CD4-positive, alpha-beta T cell treated with Interleukin-21 for 1 hour (primary cell): ENCODE results near the gene MLX.
A peak's percentile ranks its signal among the peaks of the same experiment; 100 is the strongest.
"Not testable (repeated sequence)": the region's sequence is repeated elsewhere in the genome, so short reads cannot be mapped to it uniquely, and the experiment has no call there.

ENCODE experiments used
- DNase-seq: peaks from one replicate; pipeline ENCODE4 v3.0.0-alpha.2; 2020

The MLX gene

DNA sequence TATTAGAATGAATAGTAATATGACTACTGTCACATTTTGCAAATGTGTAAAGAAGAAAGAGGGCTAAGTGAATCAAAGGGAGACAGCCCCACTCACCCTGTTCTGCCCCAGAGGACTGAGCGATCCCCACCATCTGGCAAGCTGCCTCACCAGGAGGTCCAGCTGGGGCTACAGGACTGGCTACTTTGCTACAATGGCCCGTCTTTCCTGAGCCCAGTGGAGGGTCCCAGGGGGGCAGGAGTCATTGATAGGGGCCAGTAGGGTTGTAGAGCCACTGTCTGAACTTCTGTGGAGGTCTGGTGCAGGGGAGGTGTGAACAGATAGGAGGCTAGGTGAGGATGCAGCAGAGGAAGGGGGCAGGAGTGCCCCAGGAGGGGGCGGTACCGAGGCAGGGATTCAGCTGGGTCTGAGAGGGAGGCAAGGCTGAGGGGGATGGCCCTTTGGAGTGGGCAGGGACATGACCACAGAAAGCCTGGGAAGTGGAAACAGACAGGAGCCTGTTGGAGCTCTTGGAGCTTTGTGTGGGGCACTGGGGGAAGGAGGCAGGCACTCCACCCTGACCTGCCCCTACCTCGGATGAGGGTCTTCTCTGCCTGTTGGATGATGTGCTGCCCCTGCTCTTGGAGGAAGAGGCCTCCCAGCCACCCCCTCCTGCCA is 10.8 kb upstream of the MLX start:
- not testable (repeated sequence) for DNase-seq

DNA sequence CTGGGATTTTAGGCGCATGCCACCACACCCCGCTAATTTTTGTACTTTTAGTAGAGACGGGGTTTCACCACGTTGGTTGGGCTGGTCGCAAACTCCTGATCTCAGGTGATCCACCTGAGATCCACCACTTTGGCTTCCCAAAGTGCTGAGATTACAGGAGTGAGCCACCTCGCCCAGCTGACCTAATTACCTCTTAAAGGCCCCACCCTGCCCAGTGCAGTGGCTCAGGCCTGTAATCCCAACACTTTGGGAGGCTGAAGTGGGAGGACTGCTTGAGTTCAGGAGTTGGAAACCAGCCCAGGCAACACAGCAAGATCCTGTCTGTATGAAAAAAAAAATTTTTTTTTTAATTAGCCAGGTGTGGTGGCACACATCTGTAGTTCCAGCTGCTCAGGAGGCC is 7.8 kb upstream of the MLX start:
- DNase-seq: no peak

DNA sequence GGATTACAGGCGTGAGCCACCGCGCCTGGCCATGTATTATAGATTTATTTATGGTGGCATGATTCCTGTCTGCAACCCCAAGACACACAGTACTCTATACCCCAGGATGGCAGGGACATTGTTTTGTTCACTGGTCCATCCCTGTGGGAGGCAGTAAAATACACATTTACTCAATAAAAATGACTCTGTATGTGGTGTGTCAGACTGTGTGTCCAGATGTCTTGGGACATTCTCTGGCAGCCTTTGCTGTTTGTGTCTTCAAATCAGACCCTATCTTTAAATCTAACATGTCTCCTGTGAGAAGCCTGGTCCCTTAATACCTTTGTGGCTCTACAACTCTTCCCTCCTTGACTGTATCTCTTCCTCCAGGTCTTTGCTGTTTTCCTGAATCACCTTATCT is 6.7 kb upstream of the MLX start:
- DNase-seq: no peak

DNA sequence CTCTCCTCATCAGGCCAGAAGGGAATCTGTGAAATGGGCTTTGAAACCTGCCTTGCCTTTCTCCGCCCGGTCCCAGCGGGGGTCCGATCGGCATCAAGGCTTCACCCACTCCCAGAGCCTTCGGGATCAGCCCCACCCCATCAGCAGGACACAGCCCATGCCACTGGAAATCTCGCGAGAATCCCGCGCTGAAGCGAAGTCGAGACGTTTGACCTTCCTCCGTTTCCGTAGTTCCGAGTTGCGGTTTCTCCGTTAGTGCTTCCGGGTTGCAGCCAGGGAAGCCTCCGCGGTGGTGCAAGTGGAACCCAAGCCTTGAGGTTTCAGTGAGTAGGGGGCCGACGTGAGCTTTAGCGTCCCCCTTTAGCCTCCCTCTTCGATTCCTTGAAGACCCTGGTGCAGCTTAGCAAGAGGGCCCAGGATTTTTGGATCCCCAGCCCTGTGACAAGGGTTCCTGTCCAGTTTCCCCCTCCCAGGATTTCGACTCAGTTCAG is 5.0 kb upstream of the MLX start, which contains the start of gene COASY:
Gene COASY, plus strand, starts transcription at position 252 of the 491 bp plus-strand sequence. CDS start 475 bp downstream, outside the sequence.
- DNase-seq: peak; percentile 95

DNA sequence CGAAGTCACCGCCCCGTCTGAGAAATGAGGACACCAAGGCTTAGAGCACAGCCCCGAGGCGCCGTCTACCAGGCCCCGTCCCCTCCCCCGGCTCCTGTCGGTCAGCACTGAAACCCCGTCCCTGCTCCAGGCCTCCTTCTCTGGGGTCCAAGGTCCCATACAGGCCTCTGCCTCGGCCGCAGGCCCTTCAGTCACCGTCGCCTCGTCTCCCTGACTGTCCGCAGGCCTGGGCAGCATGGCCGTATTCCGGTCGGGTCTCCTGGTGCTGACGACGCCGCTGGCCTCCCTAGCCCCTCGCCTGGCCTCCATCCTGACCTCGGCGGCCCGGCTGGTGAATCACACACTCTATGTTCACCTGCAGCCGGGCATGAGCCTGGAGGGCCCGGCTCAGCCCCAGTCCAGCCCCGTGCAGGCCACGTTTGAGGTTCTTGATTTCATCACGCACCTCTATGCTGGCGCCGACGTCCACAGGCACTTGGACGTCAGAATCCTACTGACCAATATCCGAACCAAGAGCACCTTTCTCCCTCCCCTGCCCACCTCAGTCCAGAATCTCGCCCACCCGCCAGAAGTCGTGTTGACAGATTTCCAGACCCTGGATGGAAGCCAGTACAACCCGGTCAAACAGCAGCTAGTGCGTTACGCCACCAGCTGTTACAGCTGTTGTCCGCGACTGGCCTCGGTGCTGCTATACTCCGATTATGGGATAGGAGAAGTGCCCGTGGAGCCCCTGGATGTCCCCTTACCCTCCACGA is 4.3 kb upstream of the MLX start:
- no peak for DNase-seq

DNA sequence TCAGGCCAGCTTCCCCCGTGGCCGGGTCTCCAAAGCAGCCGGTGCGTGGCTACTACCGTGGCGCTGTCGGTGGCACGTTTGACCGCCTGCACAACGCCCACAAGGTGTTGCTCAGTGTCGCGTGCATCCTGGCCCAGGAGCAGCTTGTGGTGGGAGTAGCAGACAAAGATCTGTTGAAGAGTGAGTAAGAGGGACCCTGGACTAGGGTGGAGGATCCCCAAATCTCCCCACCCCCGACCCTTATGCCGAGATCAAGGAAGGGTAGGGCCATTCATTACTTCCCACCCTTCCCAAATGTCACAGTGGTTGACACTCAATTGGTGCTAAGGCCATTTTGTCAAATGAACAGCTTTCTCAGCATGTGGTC is 3.8 kb upstream of the MLX start:
- DNase-seq: no peak

DNA sequence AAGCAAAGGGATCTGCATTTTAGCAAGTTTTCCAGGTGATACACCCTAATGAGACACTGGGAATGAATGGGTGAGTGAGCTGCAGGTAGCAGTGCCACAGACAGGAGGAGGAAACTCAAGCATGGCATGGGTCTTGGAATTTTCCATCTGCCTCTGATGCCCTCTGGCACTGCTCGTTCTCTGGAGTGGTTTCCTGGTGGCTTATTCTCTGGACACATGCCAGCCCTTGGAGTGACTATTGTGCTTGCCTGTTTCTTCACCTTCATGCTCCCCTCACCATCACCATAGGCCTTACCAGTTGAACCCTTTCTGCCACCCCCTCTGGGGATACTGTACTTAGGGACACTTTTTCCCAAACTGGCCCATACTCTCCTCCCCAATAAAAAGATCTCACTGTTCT is 3.4 kb upstream of the MLX start:
- DNase-seq: no peak

DNA sequence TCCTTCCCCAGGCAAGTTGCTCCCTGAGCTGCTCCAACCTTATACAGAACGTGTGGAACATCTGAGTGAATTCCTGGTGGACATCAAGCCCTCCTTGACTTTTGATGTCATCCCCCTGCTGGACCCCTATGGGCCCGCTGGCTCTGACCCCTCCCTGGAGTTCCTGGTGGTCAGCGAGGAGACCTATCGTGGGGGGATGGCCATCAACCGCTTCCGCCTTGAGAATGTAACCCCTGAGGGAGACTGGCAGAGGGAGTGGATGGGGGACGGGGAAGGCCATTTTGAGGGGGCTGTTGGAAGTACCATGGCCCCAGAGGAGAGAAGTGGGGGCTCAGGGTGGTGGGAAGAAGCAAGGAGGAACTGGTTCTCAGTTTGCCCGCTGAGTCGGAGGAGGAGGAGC is 3.0 kb upstream of the MLX start:
- no peak for DNase-seq

DNA sequence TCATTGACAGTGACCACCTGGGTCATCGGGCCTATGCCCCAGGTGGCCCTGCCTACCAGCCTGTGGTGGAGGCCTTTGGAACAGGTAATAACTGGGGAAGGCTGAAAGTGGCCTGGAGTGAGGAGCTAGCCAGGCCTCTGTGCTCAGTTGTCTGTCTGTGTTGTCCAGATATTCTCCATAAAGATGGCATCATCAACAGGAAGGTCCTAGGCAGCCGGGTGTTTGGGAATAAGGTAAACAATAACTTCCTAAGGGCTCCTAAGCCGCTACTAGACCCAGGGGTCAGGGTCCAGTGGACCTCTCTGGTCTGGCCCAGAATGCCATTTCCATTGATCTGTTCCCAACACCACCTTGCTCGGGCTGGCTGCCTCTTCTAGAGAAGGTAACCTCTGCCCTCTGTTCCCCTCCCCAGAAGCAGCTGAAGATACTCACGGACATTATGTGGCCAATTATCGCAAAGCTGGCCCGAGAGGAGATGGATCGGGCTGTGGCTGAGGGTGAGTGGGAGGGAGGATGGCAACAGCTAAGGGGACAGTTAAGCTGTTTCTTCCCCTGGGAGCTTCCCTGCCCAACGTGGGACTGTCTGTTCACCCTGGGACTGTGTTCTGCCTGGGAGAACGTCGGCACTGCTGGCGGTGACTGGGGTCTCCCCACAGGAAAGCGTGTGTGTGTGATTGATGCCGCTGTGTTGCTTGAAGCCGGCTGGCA is 1.9 kb upstream of the MLX start:
- DNase-seq: no peak

DNA sequence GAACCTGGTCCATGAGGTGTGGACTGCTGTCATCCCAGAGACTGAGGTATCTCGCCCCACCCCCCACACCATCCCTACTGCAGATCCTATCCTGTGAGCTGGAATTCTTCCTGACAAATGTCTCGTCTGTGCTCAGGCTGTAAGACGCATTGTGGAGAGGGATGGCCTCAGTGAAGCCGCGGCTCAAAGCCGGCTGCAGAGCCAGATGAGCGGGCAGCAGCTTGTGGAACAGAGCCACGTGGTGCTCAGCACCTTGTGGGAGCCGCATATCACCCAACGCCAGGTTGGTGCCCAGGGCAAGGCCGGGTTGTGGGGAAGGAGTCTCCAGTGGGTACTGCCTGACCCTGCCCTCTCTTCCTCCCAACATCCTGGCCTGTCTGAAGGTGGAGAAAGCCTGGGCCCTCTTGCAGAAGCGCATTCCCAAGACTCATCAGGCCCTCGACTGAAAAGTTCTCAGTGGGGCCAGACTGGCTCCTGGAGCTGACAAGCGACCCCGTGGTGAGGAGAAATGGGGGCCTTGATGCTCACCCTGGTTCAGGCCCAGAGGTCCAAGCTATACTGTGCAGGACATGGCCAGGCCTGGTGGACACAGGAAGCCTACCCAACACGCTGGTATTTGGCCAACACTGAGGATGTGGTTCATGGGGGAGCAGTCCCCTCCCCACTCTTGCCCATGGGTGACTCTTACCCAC is 1.2 kb upstream of the MLX start:
- no peak for DNase-seq

DNA sequence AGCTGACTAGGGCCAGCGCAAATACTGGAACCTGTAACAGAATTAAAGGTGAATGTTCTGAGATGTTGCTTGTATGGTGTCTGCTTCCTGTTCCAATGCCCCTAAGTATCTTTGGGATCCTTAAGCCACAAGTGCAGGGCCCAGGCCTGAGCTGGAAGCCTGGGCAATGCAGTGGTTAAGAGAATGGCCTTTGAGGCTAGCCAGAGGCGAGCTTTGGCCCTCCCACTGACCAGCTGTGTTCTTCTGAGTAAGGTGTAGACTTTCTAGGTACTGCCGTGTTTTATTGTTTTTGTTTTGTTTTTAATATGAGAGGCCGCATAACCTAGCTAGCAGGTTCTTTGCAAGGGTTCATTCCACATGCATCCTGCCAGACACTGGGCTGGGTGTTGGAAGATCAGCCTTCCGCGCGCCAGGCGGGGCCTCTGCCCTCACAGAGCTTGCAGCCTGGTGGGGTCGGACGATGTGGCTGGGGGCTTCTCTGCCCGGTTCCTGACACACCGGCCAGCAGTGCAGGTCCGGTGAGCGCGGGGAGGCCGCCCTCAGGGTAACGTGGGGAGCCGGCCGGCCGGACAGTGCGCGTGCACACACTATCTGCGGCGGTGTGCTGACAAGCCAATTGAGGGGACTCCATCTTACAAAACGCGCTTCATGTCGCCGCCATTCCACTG is 551 bp upstream of the MLX start:
- no peak for DNase-seq

DNA sequence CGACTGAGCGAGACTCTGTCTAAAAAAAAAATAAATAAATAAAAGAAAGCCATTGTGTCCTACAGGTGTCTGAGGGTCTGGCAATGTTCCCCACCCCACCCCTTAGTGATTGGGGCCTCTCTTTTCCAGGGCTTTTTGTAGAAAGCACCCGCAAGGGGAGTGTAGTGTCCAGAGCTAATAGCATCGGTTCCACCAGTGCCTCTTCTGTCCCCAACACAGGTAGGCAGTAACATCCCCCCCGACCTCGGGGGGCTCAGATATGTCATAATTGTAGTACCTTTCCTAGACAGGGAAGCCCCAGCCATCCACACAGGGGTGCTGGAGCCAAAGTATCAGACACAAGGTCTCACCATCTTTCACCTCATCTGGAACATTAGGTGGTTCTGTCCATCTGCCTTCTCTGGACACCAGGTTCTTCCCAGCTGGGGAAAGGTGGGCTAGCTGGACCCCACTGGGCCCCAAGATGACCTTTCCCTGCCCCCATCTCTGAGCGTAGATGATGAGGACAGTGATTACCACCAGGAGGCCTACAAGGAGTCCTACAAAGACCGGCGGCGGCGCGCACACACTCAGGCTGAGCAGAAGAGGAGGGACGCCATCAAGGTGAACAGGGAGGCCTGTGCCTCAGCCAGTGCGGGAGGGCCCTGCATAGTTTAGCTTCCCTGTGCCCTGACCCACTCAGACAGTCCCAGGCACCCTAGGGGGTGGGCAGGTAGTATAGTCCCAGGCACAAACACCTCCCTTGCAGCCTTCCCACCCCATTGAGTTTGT is 1.6 kb downstream of the MLX start:
- no peak for DNase-seq

DNA sequence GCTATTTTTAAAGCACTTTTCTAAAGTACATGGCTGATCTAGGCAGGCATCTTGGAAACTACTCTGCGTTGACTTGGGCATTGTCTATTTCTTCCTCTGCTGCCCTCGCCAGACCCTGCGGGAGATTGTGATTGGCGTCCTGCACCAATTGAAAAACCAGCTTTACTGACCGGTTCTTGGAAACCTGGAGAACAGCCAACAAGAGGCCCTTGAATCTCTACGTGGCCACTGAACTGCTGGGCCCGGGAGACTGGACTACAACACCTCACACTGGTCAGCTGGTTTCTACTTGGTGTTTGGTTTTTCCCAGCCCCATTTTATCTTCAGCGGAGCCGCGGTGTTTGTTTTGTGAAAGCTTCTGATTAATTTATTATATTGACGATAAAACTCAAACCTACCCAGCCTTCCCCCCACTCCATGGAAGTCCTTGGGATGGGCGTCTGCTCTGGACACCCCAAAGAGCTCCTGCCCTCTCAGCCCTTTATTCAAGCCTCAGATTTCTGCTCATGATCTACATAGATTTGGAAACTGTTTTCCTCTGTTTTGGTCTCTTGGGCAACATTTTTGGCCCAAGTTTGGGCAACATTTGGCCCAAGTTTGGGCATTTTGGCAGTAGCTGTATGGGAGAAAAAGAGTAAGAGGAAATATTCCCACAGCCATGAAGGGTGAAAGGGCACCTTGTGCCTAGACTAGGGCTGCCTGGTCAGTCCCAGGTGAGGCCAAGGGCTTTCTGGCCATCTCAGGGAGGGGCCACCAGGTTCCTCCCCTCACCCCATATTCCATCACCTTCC is 4.7 kb downstream of the MLX start:
- DNase-seq: no peak

DNA sequence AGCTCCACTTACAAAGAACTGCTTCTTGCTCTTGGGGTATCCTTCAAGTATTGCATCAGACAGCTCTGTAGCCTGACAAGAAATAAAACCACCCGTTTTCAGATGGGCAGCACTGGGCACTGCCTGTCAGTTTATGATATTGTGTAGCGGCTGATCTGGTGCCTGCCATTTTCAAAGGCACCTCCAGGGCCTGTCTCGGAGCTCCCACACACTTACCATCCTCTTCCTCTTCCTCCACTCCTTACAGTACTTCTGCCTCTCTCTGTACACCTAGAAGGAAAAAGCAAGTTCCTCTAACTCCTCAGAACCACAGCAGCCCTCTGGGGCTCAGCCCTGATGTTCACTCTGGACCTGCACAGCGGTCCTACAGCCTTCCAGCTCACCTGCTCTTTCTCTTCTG is 6.2 kb downstream of the MLX start:
- no peak for DNase-seq

DNA sequence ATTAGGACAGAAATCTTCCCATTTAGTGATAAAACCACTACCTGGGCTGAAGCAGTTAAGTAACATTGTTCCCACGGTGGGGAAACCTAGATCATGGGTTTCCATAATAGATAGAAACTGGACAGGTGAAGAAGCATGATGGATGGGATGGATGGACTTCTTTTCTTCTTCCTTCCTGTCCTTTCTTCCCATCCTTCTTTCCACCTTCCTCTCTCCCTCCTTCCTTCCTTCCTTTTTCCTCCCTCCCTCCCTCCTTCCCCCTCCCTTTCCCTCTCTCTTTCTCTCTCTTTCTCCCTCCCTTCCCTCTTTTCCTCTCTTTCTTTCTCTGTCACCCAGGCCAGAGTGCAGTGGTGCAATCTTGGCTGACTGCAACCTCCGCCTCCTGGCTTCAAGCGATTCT is 7.6 kb downstream of the MLX start:
- no peak for DNase-seq

DNA sequence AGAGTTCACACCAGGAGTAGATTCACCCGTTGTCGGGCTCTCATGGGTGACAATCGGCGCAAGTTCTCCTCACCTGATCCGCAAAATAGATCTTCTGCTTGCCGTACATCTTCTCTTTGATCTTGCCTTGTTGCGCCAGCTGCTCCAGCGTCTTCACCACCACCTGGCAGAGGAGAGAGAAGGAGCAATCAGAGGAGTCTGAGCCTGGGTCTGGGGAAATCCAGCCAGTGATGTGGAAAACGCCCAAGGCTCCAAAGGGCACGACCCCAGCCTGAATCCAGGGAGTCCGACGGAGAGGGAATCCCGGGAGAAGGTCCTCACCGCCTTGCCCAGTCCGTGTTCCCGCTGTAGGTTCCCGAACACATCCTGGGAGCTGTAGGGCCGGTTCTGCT is 10.2 kb downstream of the MLX start:
- no peak for DNase-seq

DNA sequence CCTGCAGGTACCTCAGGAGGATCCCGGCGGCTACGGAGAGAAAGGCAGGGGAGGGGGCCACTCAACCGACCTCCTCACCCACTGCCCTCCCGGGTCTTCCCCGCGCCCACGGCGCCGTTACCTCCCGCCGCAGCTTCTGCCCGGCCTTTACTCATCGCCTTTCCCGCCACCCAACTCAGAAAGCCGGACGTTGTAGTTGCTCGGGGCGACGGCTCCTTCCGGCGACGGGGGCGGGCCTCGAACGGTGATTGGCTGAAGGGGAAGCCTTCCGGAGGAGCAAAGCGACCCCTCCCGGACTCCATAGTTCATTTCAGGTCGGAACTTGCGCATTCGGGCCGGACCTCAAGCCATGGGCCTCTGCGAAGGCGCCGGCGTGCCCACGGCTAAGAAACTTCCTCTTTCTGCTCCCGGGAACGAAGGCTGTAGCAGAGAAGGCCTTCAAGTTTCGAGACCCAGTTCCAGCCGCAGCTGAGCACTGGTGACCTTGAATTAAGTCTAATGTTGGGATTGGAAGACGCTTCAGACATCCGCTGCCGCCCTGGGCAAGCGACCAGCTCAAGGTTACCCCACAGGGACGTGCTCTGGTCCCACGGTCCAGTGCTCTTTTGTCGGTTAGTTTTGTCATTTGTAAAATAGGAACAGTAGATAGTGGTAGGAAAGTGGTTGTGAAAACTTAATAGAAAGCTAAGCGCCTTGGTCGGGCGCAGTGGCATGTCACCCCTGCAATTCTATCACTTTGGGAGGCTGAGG is 10.8 kb downstream of the MLX start, which contains the start of gene PSMC3IP:
Gene PSMC3IP, minus strand, starts transcription at position 198 of the 750 bp plus-strand sequence. Its CDS starts 43 bp downstream, at position 155.
- peak; percentile 92 for DNase-seq

DNA sequence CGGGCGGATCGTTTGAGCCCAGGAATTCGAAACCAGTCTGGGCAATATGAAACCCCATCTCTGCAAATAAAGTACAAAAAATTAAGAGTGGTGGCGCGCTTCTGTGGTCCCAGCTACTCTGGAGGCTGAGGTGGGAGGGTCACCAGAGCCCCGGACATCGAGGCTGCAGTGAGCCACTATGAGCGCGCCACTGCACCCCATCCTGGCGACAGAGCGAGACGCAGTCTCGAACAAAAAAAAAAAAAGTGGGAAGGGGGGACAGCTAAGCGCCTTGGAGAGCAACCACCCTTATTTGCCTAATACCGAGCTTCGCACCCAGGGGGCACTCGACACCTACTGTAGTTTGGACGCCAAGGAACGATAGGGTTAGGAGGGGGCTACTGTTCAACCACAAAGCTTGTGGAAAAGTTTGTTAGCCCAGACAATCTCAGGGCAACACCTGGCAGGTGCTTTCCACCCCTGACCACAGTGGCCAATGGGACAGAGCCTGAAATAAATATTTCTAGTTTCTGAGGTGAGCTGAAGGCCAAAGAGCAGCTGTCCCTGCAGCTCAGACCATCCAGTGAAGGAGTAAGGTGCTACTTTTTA is 11.5 kb downstream of the MLX start:
- DNase-seq: peak; percentile 75

DNA sequence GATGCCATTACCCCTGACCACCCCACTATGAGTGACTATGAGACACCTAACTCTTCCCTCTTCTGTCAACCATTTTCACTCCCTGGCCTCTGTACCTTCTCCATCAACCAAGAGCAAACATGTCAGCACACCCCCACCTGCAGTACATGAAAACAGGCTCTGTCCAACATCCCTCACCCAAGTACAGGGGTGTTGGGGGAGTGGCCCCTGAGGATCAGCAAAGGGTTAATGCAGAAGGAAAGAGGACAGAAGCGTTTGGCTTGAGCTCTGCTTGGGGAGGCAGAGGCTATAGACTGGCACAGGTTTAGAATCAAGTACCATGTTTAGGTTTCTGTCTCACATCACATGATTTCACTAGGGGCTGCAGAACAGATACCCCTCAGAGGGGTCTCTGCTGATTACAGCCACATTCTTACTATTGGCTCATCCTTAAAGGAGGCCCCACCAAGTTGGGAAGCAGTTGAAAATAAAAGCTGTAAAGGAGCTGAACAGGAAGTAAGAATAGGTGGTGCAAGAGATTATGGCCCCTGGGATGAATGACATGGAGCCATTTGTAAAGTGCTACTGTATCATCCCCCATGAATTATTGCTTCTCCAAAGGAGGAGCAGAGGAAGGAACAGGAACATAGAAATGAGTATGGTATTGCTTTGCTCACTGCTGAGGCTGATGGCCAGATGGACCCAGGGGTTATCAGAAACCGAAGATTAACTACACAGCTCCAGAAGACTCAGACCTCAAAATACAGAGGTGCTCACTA is 13.1 kb downstream of the MLX start:
- DNase-seq: no peak
